SK-N-SH treated with all-trans-retinoic acid at 6 μM for 48 hours (cell line): Measurements from ENCODE around the gene FOXL1.

Experiments used
- ATAC-seq: fragments of 200-7000 bp; cut with Tn5 transposase; 3 replicates; pipeline ENCODE4 v1.9.1; 2020; ENCODE audit warnings: mild to moderate bottlenecking, moderate library complexity
- ARNTL ChIP-seq: fragments of 450-650 bp; formaldehyde crosslinking; IDR thresholded peaks from 2 replicates; pipeline ENCODE4 v1.5.0; 2020; ENCODE audit warnings: low read depth, mild to moderate bottlenecking, moderate library complexity, borderline replicate concordance
- BACH2 ChIP-seq: fragments of 250-450 bp; sonication (Bioruptor Pico); IDR thresholded peaks from 2 replicates; pipeline ENCODE4 v1.9.0; 2021; ENCODE audit warnings: mild to moderate bottlenecking, borderline replicate concordance
- CSDC2 ChIP-seq: fragments of 250-450 bp; sonication (Bioruptor Pico); IDR thresholded peaks from 2 replicates; pipeline ENCODE4 v1.5.0; 2020; ENCODE audit warnings: mild to moderate bottlenecking, moderate library complexity
- ESRRG ChIP-seq: fragments of 250-450 bp; sonication (Bioruptor Pico); IDR thresholded peaks from 2 replicates; pipeline ENCODE4 v1.6.1; 2021; ENCODE audit warnings: mild to moderate bottlenecking
- GLIS3 ChIP-seq: fragments of 250-450 bp; sonication (Bioruptor Pico); IDR thresholded peaks from 2 replicates; pipeline ENCODE4 v1.5.0; 2020; ENCODE audit warnings: mild to moderate bottlenecking, moderate library complexity
- ISL1 ChIP-seq: fragments of 250-450 bp; sonication (Bioruptor Pico); IDR thresholded peaks from 2 replicates; pipeline ENCODE4 v2.1.2; 2022; ENCODE audit warnings: mild to moderate bottlenecking, moderate library complexity
- OSR1 ChIP-seq: fragments of 250-450 bp; sonication (Bioruptor Pico); IDR thresholded peaks from 2 replicates; pipeline ENCODE4 v1.8.0; 2022; ENCODE audit warnings: moderate library complexity, mild to moderate bottlenecking, inconsistent platforms
- PPARA ChIP-seq: fragments of 250-450 bp; sonication (Bioruptor Pico); IDR thresholded peaks from 2 replicates; pipeline ENCODE4 v1.5.0; 2020; ENCODE audit warnings: mild to moderate bottlenecking, borderline replicate concordance
- RARB ChIP-seq: fragments of 250-450 bp; sonication (Bioruptor Pico); IDR thresholded peaks from 2 replicates; pipeline ENCODE4 v1.8.0; 2021; ENCODE audit warnings: mild to moderate bottlenecking, moderate library complexity
- SNAI2 ChIP-seq: fragments of 250-450 bp; sonication (Bioruptor Pico); IDR thresholded peaks from 2 replicates; pipeline ENCODE4 v1.5.0; 2020; ENCODE audit warnings: mild to moderate bottlenecking, moderate library complexity
- TCF4 ChIP-seq: fragments of 250-450 bp; sonication (Bioruptor Pico); IDR thresholded peaks from 2 replicates; pipeline ENCODE4 v1.8.0; 2021; ENCODE audit warnings: mild to moderate bottlenecking, moderate library complexity, borderline replicate concordance
- TOX ChIP-seq: fragments of 250-450 bp; sonication (Bioruptor Pico); IDR thresholded peaks from 2 replicates; pipeline ENCODE4 v1.8.0; 2021; ENCODE audit warnings: mild to moderate bottlenecking, moderate library complexity, borderline replicate concordance
- ZC3H10 ChIP-seq: fragments of 250-450 bp; sonication (Bioruptor Pico); IDR thresholded peaks from 2 replicates; pipeline ENCODE4 v1.5.1; 2021; ENCODE audit warnings: mild to moderate bottlenecking, moderate library complexity
- ZFP3 ChIP-seq: fragments of 250-450 bp; sonication (Bioruptor Pico); IDR thresholded peaks from 2 replicates; pipeline ENCODE4 v1.5.0; 2020; ENCODE audit warnings: mild to moderate bottlenecking, moderate library complexity
- ZFP30 ChIP-seq: fragments of 450-650 bp; formaldehyde crosslinking; IDR thresholded peaks from 2 replicates; pipeline ENCODE4 v1.5.0; 2022; ENCODE audit warnings: mild to moderate bottlenecking, moderate library complexity
- ZNF565 ChIP-seq: fragments of 450-650 bp; formaldehyde crosslinking; conservative IDR thresholded peaks from 2 replicates; pipeline ENCODE4 v1.5.0; 2020; ENCODE audit warnings: low read depth, mild to moderate bottlenecking, moderate library complexity
- ZNF70 ChIP-seq: fragments of 450-650 bp; formaldehyde crosslinking; IDR thresholded peaks from 2 replicates; pipeline ENCODE4 v1.5.0; 2020; ENCODE audit warnings: mild to moderate bottlenecking, moderate library complexity
- ZNF8 ChIP-seq: fragments of 450-650 bp; formaldehyde crosslinking; IDR thresholded peaks from 2 replicates; pipeline ENCODE4 v1.5.0; 2020; ENCODE audit warnings: mild to moderate bottlenecking, moderate library complexity
- TF ChIP-seq, protein P1 (sequence below): fragments of 250-450 bp; sonication (Bioruptor Pico); IDR thresholded peaks from 2 replicates; pipeline ENCODE4 v1.8.0; 2020; ENCODE audit warnings: mild to moderate bottlenecking, moderate library complexity, borderline replicate concordance
- TF ChIP-seq, protein P2 (sequence below): fragments of 250-450 bp; sonication (Bioruptor Pico); IDR thresholded peaks from 2 replicates; pipeline ENCODE4 v1.5.1; 2020; ENCODE audit warnings: low read depth, mild to moderate bottlenecking, moderate library complexity
- TF ChIP-seq, protein P3 (sequence below): fragments of 250-450 bp; sonication (Bioruptor Pico); IDR thresholded peaks from 2 replicates; pipeline ENCODE4 v1.8.0; 2021; ENCODE audit warnings: low read depth, mild to moderate bottlenecking, moderate library complexity, borderline replicate concordance
- TF ChIP-seq, protein P4 (sequence below): fragments of 250-450 bp; sonication (Bioruptor Pico); IDR thresholded peaks from 2 replicates; pipeline ENCODE4 v1.5.0; 2020; ENCODE audit warnings: mild to moderate bottlenecking, moderate library complexity
- TF ChIP-seq, protein P5 (sequence below): fragments of 250-450 bp; sonication (Bioruptor Pico); IDR thresholded peaks from 2 replicates; pipeline ENCODE4 v1.5.1; 2021; ENCODE audit warnings: mild to moderate bottlenecking, moderate library complexity

The FOXL1 gene

DNA sequence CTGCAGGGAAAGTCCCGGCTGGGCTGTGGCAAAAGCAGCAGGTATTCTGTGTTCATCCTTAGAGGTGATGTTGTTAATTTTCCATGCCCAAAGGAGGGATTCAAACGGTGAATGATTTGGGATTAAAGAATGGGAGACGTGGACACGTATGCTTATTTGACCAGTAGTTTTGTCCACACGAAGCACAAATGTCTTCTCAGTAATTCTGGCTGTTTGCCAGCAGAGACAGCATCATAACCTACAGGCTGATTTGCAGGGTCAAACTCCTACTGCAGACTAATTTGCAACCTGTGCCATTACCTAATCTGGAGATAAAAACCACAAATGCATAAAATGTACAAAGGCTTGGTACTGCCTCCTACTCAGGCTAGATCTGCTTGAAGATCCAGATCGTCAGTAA is 37.5 kb upstream of the FOXL1 start:
- ATAC-seq, result no peak
- TF ChIP-seq TCF4 (CRISPR knock-in tag) (no peak), ZC3H10 (CRISPR knock-in tag) (no peak), ESRRG (no peak), ZFP30 (CRISPR knock-in tag) (no peak), SNAI2 (no peak), RARB (CRISPR knock-in tag) (no peak), ZFP3 (CRISPR knock-in tag) (no peak), BACH2 (CRISPR knock-in tag) (no peak), ISL1 (CRISPR knock-in tag) (no peak), ARNTL (no peak), TOX (CRISPR knock-in tag) (no peak)
- TF ChIP-seq, protein P1, sequence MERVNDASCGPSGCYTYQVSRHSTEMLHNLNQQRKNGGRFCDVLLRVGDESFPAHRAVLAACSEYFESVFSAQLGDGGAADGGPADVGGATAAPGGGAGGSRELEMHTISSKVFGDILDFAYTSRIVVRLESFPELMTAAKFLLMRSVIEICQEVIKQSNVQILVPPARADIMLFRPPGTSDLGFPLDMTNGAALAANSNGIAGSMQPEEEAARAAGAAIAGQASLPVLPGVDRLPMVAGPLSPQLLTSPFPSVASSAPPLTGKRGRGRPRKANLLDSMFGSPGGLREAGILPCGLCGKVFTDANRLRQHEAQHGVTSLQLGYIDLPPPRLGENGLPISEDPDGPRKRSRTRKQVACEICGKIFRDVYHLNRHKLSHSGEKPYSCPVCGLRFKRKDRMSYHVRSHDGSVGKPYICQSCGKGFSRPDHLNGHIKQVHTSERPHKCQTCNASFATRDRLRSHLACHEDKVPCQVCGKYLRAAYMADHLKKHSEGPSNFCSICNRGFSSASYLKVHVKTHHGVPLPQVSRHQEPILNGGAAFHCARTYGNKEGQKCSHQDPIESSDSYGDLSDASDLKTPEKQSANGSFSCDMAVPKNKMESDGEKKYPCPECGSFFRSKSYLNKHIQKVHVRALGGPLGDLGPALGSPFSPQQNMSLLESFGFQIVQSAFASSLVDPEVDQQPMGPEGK (CRISPR knock-in tag), result no peak
- TF ChIP-seq, protein P2, sequence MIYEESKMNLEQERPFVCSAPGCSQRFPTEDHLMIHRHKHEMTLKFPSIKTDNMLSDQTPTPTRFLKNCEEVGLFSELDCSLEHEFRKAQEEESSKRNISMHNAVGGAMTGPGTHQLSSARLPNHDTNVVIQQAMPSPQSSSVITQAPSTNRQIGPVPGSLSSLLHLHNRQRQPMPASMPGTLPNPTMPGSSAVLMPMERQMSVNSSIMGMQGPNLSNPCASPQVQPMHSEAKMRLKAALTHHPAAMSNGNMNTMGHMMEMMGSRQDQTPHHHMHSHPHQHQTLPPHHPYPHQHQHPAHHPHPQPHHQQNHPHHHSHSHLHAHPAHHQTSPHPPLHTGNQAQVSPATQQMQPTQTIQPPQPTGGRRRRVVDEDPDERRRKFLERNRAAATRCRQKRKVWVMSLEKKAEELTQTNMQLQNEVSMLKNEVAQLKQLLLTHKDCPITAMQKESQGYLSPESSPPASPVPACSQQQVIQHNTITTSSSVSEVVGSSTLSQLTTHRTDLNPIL (CRISPR knock-in tag), result no peak

DNA sequence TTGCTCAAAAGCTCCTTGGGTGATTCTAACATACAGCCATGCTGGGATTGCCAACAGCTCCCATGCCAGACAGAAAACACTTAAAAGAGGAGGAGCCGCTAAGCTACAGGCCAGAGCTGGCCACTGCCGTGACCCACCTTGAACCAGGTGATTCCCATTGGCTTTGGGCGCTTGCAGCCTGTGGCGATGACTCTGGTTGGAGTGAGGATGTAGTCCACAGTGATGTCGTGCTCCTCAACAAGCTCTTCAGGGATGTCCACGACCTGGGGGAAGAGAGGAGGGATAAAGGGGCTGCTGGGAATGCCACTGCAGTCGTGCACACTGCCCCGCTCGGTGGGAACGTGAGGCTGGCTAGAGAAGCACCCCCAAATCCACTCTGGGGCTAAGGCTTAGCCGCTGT is 36.8 kb upstream of the FOXL1 start:
- TF ChIP-seq GLIS3 (no peak), ARNTL (no peak), OSR1 (CRISPR knock-in tag) (no peak), ZNF8 (CRISPR knock-in tag) (no peak), TOX (CRISPR knock-in tag) (no peak), SNAI2 (no peak), RARB (CRISPR knock-in tag) (no peak), ZC3H10 (CRISPR knock-in tag) (no peak), ZNF565 (CRISPR knock-in tag) (no peak), TCF4 (CRISPR knock-in tag) (no peak), CSDC2 (CRISPR knock-in tag) (no peak)
- TF ChIP-seq, protein P3, sequence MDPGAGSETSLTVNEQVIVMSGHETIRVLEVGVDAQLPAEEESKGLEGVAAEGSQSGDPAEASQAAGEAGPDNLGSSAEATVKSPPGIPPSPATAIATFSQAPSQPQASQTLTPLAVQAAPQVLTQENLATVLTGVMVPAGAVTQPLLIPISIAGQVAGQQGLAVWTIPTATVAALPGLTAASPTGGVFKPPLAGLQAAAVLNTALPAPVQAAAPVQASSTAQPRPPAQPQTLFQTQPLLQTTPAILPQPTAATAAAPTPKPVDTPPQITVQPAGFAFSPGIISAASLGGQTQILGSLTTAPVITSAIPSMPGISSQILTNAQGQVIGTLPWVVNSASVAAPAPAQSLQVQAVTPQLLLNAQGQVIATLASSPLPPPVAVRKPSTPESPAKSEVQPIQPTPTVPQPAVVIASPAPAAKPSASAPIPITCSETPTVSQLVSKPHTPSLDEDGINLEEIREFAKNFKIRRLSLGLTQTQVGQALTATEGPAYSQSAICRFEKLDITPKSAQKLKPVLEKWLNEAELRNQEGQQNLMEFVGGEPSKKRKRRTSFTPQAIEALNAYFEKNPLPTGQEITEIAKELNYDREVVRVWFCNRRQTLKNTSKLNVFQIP (CRISPR knock-in tag), result no peak
- TF ChIP-seq, protein P2 (CRISPR knock-in tag), result no peak
- no peak for ATAC-seq

DNA sequence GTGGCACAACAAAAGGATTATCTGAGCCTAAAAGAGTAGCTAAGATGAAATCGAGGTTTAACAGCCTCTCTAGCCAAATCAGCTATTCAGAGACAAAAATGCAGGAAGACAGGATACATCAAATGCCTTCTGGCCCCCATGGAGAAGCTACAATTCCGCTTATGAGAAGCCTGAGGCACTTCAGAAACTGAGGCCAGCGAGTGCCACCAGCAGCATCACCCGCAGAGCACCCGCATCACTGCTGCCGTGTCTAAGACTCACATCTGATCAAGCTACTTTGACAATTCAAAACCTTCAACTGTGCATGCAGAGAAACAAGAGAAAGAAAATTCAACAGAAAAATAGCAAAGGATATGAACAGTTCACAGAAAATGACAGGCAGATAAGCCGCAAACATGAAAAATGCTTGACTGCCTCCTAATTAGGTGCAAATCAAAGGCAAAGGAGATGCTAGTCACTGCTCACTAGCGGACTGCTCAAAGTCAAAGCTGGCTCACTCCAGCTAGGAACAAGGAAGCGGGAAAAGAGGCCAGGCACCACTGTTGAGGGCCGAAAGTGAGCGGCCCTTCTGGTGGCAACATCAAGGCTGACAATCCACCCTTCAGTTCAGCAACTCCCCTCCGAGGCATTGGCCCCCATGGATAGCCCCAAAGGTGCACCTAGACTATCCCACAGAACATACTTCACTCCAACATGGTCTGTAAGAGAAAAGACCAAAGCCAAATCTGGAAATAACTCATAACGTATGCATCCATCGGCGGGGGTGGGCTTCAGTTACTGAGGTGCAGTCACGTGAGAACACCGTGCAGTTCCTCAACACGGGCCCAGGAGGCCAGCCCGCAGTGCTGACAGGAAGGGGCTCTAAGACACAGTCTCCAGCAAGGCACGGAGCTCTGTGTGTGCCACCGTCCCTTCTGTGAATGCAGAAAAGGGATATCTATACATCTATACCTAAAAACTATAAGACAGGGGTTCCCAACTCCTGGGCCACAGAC is 35.3 kb upstream of the FOXL1 start:
- ATAC-seq, result no peak
- TF ChIP-seq PPARA (no peak), CSDC2 (CRISPR knock-in tag) (no peak), TOX (CRISPR knock-in tag) (no peak), ZFP30 (CRISPR knock-in tag) (no peak), TCF4 (CRISPR knock-in tag) (no peak), ZNF70 (CRISPR knock-in tag) (no peak), ZNF565 (CRISPR knock-in tag) (no peak), ZNF8 (CRISPR knock-in tag) (no peak), ZFP3 (CRISPR knock-in tag) (no peak), RARB (CRISPR knock-in tag) (no peak), OSR1 (CRISPR knock-in tag) (no peak), GLIS3 (no peak), BACH2 (CRISPR knock-in tag) (no peak), ISL1 (CRISPR knock-in tag) (no peak), ARNTL (no peak)
- TF ChIP-seq, protein P4, sequence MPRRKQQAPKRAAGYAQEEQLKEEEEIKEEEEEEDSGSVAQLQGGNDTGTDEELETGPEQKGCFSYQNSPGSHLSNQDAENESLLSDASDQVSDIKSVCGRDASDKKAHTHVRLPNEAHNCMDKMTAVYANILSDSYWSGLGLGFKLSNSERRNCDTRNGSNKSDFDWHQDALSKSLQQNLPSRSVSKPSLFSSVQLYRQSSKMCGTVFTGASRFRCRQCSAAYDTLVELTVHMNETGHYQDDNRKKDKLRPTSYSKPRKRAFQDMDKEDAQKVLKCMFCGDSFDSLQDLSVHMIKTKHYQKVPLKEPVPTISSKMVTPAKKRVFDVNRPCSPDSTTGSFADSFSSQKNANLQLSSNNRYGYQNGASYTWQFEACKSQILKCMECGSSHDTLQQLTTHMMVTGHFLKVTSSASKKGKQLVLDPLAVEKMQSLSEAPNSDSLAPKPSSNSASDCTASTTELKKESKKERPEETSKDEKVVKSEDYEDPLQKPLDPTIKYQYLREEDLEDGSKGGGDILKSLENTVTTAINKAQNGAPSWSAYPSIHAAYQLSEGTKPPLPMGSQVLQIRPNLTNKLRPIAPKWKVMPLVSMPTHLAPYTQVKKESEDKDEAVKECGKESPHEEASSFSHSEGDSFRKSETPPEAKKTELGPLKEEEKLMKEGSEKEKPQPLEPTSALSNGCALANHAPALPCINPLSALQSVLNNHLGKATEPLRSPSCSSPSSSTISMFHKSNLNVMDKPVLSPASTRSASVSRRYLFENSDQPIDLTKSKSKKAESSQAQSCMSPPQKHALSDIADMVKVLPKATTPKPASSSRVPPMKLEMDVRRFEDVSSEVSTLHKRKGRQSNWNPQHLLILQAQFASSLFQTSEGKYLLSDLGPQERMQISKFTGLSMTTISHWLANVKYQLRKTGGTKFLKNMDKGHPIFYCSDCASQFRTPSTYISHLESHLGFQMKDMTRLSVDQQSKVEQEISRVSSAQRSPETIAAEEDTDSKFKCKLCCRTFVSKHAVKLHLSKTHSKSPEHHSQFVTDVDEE (CRISPR knock-in tag), result no peak
- TF ChIP-seq, protein P2 (CRISPR knock-in tag), result no peak
- TF ChIP-seq, protein P5, sequence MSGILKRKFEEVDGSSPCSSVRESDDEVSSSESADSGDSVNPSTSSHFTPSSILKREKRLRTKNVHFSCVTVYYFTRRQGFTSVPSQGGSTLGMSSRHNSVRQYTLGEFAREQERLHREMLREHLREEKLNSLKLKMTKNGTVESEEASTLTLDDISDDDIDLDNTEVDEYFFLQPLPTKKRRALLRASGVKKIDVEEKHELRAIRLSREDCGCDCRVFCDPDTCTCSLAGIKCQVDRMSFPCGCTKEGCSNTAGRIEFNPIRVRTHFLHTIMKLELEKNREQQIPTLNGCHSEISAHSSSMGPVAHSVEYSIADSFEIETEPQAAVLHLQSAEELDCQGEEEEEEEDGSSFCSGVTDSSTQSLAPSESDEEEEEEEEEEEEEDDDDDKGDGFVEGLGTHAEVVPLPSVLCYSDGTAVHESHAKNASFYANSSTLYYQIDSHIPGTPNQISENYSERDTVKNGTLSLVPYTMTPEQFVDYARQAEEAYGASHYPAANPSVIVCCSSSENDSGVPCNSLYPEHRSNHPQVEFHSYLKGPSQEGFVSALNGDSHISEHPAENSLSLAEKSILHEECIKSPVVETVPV (CRISPR knock-in tag), result no peak
